Astrocyte (in vitro differentiated cells and primary cell): Measurements from ENCODE around the gene S100A14. TPM values are rescaled to one million over a fixed set of nuclear protein-coding genes. Genes with fewer than 3 reads are reported as not detected.
A peak's percentile ranks its signal among the peaks of the same experiment; 100 is the strongest.
"Not testable (repeated sequence)": the region's sequence is repeated elsewhere in the genome, so short reads cannot be mapped to it uniquely, and the experiment has no call there.

ENCODE experiments used
- DNase-seq: peaks from one replicate; pipeline ENCODE4 v3.0.0-alpha.2; 2010; ENCODE audit warnings: low read depth
- FAIRE-seq: peaks from 2 replicates; lab custom pipeline; 2011; peaks lifted over from hg19 to GRCh38; lab: Jason Lieb, UNC
- H2AFZ ChIP-seq: 2 replicates; pipeline ENCODE4 v1.6.0; 2012; ENCODE audit warnings: low read depth, low read length, inconsistent platforms
- H3K27ac ChIP-seq: 2 replicates; pipeline ENCODE4 v1.5.1; 2011; ENCODE audit warnings: low read depth, low read length, inconsistent platforms
- H3K27me3 ChIP-seq: 2 replicates; pipeline ENCODE4 v1.6.0; 2011; ENCODE audit warnings: low read length, inconsistent platforms; ENCODE audit not compliant: insufficient read depth
- H3K36me3 ChIP-seq: 2 replicates; pipeline ENCODE4 v1.5.1; 2011; ENCODE audit warnings: low read length, inconsistent platforms; ENCODE audit not compliant: insufficient read depth
- H3K4me1 ChIP-seq: 2 replicates; pipeline ENCODE4 v1.5.1; 2011; ENCODE audit warnings: low read length, inconsistent platforms; ENCODE audit not compliant: insufficient read depth
- H3K4me2 ChIP-seq: 2 replicates; pipeline ENCODE4 v1.6.0; 2012; ENCODE audit warnings: low read length, inconsistent platforms
- H3K4me3 ChIP-seq: 2 replicates; pipeline ENCODE4 v1.5.1; 2011; ENCODE audit warnings: low read depth, mild to moderate bottlenecking, low read length, inconsistent platforms; ENCODE audit not compliant: insufficient read depth
- H3K79me2 ChIP-seq: 2 replicates; pipeline ENCODE4 v1.6.0; 2012; ENCODE audit warnings: mild to moderate bottlenecking, low read length, inconsistent platforms; ENCODE audit not compliant: insufficient read depth
- H3K9ac ChIP-seq: 2 replicates; pipeline ENCODE4 v1.6.0; 2012; ENCODE audit warnings: mild to moderate bottlenecking, low read length, inconsistent platforms
- H3K9me3 ChIP-seq: 2 replicates; pipeline ENCODE4 v1.5.1; 2012; ENCODE audit warnings: low read depth, mild to moderate bottlenecking, low read length, inconsistent platforms; ENCODE audit not compliant: insufficient read depth
- H4K20me1 ChIP-seq: 2 replicates; pipeline ENCODE4 v1.6.0; 2012; ENCODE audit warnings: low read length, inconsistent platforms; ENCODE audit not compliant: insufficient read depth
- H3K27ac Mint-ChIP-seq: one replicate; pipeline ENCODE4 v1.8.0; 2021; ENCODE audit warnings: mild to moderate bottlenecking, mixed read lengths; ENCODE audit not compliant: unreplicated experiment
- H3K27me3 Mint-ChIP-seq: one replicate; pipeline ENCODE4 v1.8.0; 2021; ENCODE audit warnings: low read depth, mixed read lengths; ENCODE audit not compliant: unreplicated experiment
- H3K36me3 Mint-ChIP-seq: one replicate; pipeline ENCODE4 v1.8.0; 2021; ENCODE audit warnings: low read depth, mixed read lengths; ENCODE audit not compliant: unreplicated experiment
- H3K4me1 Mint-ChIP-seq: one replicate; pipeline ENCODE4 v1.8.0; 2021; ENCODE audit warnings: low read depth, mixed read lengths; ENCODE audit not compliant: unreplicated experiment
- H3K4me3 Mint-ChIP-seq: one replicate; pipeline ENCODE4 v1.8.0; 2021; ENCODE audit warnings: mild to moderate bottlenecking, moderate library complexity, mixed read lengths; ENCODE audit not compliant: unreplicated experiment
- H3K9me3 Mint-ChIP-seq: one replicate; pipeline ENCODE4 v1.8.0; 2021; ENCODE audit warnings: mild to moderate bottlenecking, mixed read lengths; ENCODE audit not compliant: unreplicated experiment
- CTCF ChIP-seq: IDR thresholded peaks from 2 replicates; pipeline ENCODE4 v1.5.1; 2011; ENCODE audit warnings: low read depth, mild to moderate bottlenecking, inconsistent platforms, low read length, moderate library complexity; ENCODE audit not compliant: insufficient read depth
- EZH2 ChIP-seq: IDR thresholded peaks from 2 replicates; pipeline ENCODE4 v1.6.1; 2012; ENCODE audit warnings: mild to moderate bottlenecking, low read length, inconsistent platforms; ENCODE audit not compliant: insufficient read depth
- total RNA-seq: library from RNA; stranded (reverse); gene quantifications from 2 replicates; pipeline ENCODE4 v1.2.1, GENCODE V29; 2021

The S100A14 gene
- total RNA-seq, 1 donor from 2014 or later: 0.57 TPM

GRCh38 chr1:153575081-153575491, 41.0 kb downstream of the S100A14 start:
- H3K27me3 Mint-ChIP-seq, H3K9ac ChIP-seq, H3K4me2 ChIP-seq, H3K36me3 ChIP-seq, H4K20me1 ChIP-seq, H3K79me2 ChIP-seq, H3K36me3 Mint-ChIP-seq, H3K27me3 ChIP-seq, H3K9me3 Mint-ChIP-seq, FAIRE-seq, H3K27ac ChIP-seq, H3K27ac Mint-ChIP-seq, H3K9me3 ChIP-seq, H3K4me3 ChIP-seq, H2AFZ ChIP-seq, H3K4me3 Mint-ChIP-seq, DNase-seq: not testable (repeated sequence)
- peaks cover 21% of the 10 kb centered on the region for H3K4me1 ChIP-seq
- H3K4me1 Mint-ChIP-seq: peaks cover 24% of the 10 kb centered on the region

- peaks cover 2% of the 10 kb centered on the region for H3K9me3 Mint-ChIP-seq
- H3K27ac ChIP-seq: peak overlapping the region; percentile 91
- H3K9me3 ChIP-seq: no peaks in the 10 kb centered on the region
- H3K36me3 ChIP-seq: no peaks in the 10 kb centered on the region
- no peaks in the 10 kb centered on the region for H3K27me3 ChIP-seq
- H3K9ac ChIP-seq: peak overlapping the region; percentile 75
- H3K4me2 ChIP-seq: peak overlapping the region; percentile 74
- H3K79me2 ChIP-seq: no peaks in the 10 kb centered on the region
- H3K4me1 ChIP-seq: peaks cover 28% of the 10 kb centered on the region
- H3K27ac Mint-ChIP-seq: peak overlapping the region; percentile 38
- no peak overlapping the region for H3K4me3 ChIP-seq
- peaks cover 19% of the 10 kb centered on the region for H3K4me1 Mint-ChIP-seq
- peaks cover 1% of the 10 kb centered on the region for H3K36me3 Mint-ChIP-seq
- no peaks in the 10 kb centered on the region for H3K27me3 Mint-ChIP-seq
- DNase-seq: peak; percentile 29
- FAIRE-seq: no peak
- H4K20me1 ChIP-seq: no peaks in the 10 kb centered on the region
- no peak overlapping the region for H2AFZ ChIP-seq
- no peak for TF ChIP-seq EZH2
- no peak for TF ChIP-seq CTCF
- no peak overlapping the region for H3K4me3 Mint-ChIP-seq
These were observed 42.8 kb downstream of the S100A14 start for GRCh38 chr1:153573351-153573750.

DNA sequence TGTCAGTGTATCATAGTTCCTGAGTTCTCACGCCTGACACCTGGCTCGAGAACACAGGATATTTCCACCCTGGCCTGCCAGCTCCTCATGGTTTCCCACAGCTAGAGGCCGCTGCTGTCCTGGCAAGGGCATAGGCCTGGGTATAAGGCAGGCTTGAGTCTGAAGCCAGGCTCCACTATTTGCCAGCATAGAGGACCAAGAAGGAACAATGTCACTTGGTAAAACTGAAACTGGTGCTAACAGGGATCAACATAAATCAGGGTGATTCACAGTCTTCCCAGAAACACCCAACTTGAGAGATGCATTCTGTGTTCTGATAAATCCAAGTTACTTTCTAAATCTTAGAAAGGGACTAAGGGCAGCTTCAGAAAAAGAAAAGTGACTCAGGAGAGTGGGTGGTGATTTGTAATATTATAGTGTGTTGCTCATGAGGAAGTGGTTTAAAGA, 43.5 kb downstream of the S100A14 start:
- peaks cover 1% of the 10 kb centered on the region for H3K36me3 Mint-ChIP-seq

More for the DNA sequence above, 43.5 kb downstream of the S100A14 start:
- Mint-ChIP-seq H3K27ac (peak overlapping the region; percentile 85), H3K9me3 (peaks cover 2% of the 10 kb centered on the region), H3K4me3 (no peak overlapping the region), H3K27me3 (no peaks in the 10 kb centered on the region), H3K4me1 (peaks cover 21% of the 10 kb centered on the region)
- TF ChIP-seq EZH2: no peak
- TF ChIP-seq CTCF: peak; percentile 80
- H3K4me2 ChIP-seq: peak overlapping the region; percentile 74
- peak overlapping the region; percentile 75 for H3K9ac ChIP-seq
- DNase-seq: peak; percentile 71
- H3K36me3 ChIP-seq: no peaks in the 10 kb centered on the region
- H3K79me2 ChIP-seq: no peaks in the 10 kb centered on the region
- peaks cover 35% of the 10 kb centered on the region for H3K4me1 ChIP-seq
- peak overlapping the region; percentile 70 for H2AFZ ChIP-seq
- H4K20me1 ChIP-seq: no peaks in the 10 kb centered on the region
- FAIRE-seq: no peak
- peak overlapping the region; percentile 16 for H3K4me3 ChIP-seq
- H3K27ac ChIP-seq: peak overlapping the region; percentile 91
- no peaks in the 10 kb centered on the region for H3K27me3 ChIP-seq
- no peaks in the 10 kb centered on the region for H3K9me3 ChIP-seq
